ENCODE results near the gene SMOC1.

The SMOC1 gene

DNA sequence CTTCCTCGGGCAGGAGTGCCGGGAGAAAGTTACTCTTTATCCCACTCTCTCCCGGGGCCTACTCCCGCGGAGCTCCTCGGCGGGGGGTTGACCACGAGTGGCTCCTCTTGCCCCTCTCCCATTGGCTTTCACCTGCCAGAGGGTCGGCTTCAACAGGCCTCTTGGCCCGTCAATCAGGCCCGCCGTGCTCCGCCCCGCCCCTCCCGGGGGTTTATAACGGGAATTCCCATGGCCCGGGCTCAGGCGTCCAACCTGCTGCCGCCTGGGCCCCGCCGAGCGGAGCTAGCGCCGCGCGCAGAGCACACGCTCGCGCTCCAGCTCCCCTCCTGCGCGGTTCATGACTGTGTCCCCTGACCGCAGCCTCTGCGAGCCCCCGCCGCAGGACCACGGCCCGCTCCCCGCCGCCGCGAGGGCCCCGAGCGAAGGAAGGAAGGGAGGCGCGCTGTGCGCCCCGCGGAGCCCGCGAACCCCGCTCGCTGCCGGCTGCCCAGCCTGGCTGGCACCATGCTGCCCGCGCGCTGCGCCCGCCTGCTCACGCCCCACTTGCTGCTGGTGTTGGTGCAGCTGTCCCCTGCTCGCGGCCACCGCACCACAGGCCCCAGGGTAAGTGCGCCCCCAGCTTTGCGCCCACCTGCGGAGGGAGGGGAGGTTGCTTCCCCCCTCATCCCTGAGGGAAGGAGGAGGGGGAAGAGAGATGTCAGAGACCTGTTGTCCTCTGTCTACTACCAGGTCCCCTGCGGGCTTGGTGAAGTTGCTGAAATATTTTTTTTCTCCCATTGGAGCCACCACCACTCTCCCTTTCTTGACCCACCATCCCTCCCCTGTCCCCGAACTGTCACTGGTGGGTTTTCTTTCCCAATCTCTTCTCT, at the start of gene SMOC1:
SMOC1 (plus strand) TSS at position 242 of the 869 bp plus-strand sequence; CDS start at position 505, 263 bp downstream.
- DNase-seq (ENCODE audit: low read depth, low spot score), result no peak

GRCh38 chr14:69838881-69839416, 40.3 kb upstream of the SMOC1 start:
- no peak for DNase-seq (ENCODE audit: low read depth, low spot score)

GRCh38 chr14:69839661-69840060, 39.6 kb upstream of the SMOC1 start:
- no peak for DNase-seq (ENCODE audit: low read depth, low spot score)

DNA sequence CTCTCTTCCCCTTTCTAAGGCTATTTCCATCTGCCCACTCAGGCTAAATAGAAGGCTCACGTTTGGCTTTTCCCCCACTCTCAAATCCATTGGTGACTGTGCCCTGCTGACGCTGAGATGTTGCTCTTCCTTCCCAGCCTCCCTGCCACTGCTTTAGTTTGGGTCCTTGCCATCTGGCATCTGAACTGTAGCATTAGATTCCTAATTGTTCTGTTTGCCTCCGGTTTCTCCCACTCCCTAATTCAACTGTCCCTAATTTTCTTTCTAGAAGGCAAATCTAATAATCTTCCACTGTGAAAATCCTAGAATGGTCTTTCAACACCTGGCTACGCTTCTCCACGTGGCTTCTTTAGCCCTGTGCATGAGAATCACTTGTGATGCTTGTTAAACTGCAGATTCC, 37.6 kb upstream of the SMOC1 start:
- DNase-seq (ENCODE audit: low read depth, low spot score), result no peak

DNA sequence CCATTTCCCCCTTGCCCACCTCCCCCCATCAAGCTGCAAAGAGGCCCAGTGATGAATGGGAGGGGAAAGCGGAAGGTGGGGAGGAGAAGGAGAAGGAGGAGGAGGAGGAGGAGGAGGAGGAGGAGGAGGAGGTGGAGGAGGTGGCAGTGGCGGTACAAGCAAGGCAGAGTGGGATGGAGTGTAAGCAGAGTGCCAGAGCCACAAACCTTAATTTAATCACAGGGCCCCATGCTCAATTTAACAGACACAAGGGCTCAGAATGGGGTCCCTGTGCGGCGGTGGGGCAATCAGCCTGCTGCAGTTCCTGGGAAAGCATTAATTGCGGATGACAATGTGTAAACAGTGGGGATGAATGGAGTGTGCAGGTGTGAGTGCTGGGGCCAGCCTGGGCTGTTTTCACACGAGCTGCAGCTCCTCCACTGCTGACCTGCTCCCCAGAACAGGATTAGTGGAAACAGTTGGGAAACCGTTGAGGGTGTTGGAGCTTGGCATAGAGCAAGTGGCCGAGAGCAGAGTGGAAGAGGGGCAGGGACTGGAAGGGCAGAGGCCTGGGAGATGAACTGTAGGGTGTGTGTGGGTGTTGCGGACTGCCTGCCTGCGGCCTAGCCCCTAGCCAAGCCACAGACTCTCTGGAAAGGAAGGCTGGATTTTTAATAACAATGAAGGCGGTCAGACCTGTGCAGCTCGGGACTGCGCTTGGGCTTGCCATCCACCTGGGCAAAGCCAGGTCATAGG, 36.4 kb upstream of the SMOC1 start:
- no peak for DNase-seq (ENCODE audit: low read depth, low spot score)

DNA sequence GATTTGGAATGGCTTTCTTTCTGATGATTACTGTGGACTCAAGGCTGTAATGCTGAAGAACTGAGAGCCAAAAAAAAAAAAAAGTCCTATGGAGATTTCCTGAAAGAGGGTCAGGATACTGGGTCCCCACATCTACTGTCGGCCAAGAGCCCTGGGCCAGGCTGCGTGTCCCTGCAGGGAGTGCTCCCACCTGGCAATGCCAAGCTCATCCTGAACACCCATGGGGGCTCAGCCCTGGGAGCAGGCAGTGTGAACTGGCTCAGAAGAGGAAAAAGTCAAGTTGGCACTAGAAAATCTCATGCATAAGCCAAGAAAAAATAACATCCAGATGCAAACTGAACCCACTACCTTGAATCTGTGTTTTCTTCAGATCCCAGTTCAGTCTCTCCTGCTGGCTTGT, 35.0 kb upstream of the SMOC1 start:
- no peak for DNase-seq (ENCODE audit: low read depth, low spot score)

GRCh38 chr14:69845050-69845581, 34.1 kb upstream of the SMOC1 start:
- no peak for DNase-seq (ENCODE audit: low read depth, low spot score)

GRCh38 chr14:69845787-69846186, 33.4 kb upstream of the SMOC1 start:
- no peak for DNase-seq (ENCODE audit: low read depth, low spot score)

GRCh38 chr14:69848156-69848555, 31.1 kb upstream of the SMOC1 start:
- DNase-seq (ENCODE audit: low read depth, low spot score), result no peak

- DNase-seq (ENCODE audit: low read depth, low spot score), result no peak
Measured at GRCh38 chr14:69848903-69849391, 30.3 kb upstream of the SMOC1 start.

DNA sequence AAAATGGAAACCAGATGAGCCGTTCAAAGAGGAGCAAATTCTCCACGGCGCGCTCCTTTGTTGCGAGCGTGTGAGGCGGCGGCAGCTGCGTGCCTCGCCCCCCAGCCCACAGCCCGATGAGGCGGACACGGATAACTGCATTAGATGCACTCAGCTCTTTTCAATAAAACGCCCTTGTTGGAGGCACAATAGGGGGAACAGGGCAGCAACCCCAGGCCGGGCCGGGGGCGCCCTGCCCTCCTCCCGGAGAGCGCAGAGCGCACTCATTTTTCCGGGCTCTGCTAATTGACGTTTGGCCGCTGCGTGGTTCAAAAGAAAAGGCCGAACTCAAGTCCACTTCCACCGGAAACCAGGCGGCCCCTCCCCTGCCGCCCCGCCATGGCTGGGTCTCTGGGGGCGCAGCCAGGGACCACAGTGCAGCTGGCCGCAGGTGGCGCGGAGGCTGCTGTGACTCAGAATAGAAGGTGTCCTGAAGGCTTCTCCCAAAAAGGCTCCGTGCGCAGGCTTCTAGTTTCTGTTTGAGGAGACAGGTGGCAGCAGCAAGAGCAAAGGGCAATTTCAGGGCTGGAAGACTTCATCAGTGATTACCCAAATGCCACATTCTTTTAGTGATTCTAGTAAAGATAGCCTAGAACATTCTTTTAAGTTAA, 29.0 kb upstream of the SMOC1 start:
- DNase-seq (ENCODE audit: low read depth, low spot score), result no peak

DNA sequence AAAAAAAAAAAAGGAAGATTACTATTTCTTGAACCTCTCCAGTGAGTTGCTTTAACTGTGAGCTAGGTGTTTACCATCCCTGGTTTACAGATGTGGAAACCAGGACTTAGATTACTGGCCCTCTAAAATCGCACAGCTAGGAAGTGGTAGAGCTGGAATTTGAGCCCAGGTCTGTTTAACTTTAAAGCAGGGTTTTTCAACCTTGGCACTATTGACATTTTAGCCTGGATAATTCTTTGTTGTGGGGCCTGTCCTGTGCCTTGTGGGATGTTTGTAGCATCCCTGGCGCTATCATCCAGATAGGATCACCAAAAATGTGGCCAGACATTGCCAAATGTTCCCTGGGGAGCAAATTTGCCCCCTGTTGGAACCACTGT, 28.5 kb upstream of the SMOC1 start:
- no peak for DNase-seq (ENCODE audit: low read depth, low spot score)

- no peak for DNase-seq (ENCODE audit: low read depth, low spot score)
Measured at GRCh38 chr14:69852531-69853321, 26.5 kb upstream of the SMOC1 start.

DNA sequence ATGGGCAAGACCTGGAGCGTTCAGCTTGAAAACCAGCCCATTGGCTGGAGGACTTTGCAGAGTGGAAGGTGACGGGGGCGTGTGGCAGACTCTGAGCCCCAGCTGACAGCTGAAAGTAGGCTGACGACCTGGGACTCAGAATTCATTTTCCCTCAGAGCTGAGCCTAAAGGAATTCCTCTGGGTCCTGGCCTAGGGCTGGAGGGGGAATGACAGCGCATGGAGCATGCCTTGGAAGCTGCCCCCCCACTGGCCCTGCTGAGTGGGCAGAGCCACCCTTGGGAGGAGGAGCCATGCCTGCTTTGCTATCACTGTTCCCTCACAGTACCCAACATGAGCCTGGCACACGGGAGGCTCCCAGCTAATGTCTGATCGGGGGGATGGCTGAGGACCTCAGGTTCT, 25.4 kb upstream of the SMOC1 start:
- DNase-seq (ENCODE audit: low read depth, low spot score), result no peak

DNA sequence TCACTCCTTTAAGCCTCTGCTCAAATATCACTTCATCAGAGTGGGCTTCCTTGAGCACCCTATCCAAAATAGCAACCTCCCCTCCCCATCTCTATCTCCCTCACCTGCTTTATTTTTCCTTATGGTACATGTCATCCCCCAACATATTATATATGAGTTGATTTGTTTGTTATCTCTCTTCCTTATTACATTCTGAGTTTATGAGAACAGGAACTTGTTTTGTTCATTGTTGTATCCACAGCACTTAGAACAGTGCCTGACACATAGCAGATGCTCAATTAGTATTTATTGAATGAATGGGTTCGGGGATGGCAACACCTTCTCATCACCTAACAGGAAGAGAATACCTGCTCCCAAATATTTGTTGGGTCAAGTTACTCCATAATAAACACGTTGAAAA, 24.6 kb upstream of the SMOC1 start:
- no peak for DNase-seq (ENCODE audit: low read depth, low spot score)

DNA sequence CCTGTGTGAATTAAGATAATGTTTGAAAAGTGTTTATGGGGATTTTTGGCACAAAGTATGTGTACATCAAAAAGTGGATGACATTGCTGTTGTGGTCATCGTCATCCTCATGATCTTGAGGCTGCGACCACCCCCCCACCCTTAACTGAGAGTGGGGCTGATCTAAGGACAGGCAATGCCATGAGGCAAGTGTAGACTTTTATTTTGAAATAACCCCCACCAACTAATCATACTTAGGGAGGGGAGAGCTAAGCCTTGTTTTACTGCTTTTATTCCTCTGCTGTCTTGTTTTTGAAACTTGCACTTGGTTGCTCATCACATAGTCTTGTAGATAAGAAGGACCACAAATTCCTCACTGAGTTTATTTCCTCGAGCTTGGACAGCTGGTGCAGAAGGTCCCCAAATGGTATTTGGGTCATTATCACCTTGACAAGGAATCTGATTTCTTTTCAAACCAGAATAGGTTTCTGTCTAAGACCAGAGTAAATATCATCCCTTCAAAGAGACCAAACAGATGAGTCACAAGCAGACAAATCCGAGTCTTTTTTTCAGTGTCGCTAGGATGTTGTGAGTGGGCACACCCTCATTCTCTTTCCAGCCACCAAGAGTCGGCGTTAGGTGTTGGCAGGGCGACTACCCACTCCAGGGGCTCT, 23.9 kb upstream of the SMOC1 start:
- DNase-seq (ENCODE audit: low read depth, low spot score), result no peak

- DNase-seq (ENCODE audit: low read depth, low spot score), result no peak
Measured at GRCh38 chr14:69858801-69859200, 20.4 kb upstream of the SMOC1 start.

- no peak for DNase-seq (ENCODE audit: low read depth, low spot score)
Measured at GRCh38 chr14:69859591-69859990, 19.6 kb upstream of the SMOC1 start.

DNA sequence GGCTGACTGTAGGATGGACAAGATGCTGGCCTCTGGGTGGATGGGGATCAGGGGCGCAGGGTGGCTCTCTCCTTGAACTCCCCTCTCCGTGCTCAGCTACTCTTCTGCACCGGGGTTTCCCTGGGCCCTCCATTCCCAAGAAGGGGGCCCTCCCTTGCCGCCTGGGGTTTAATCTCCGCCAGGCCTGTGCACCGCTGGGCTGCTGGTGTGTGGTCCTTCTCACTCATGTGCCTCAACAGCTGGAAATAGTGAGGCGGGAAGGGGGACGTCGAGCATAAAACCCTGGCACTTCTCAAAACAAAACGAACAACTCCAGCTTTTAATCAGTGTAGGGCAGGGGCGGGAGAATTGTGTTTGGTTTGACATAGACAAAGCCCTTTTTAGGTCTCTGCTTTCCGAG, 19.0 kb upstream of the SMOC1 start:
- DNase-seq (ENCODE audit: low read depth, low spot score), result no peak

DNA sequence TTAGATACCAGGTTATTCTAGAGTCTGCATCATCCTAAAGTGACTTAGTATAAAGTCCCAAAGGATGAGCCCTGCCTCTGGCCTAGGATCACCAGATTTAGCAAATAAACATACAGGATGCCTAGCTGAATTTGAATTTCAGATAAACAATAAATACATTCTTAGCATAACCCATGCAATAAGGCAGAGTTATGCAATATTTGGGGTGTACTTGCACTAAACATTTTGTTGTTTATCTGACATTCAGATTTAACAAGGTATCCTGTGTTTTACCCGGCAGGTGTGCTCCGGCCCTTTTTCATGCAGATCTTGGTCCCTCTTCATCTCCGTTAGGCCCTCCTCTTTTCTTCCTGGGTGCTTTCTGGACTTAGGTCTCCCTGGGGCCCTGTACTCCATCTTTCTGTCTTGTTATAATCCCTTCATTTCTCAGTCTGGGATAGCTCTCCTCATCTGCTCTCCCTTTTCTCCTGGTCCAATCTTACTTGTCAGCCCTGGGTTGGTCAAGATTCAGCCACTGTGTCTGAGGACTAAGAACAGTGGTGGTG, 18.1 kb upstream of the SMOC1 start:
- no peak for DNase-seq (ENCODE audit: low read depth, low spot score)

Data from activated naive CD8-positive, alpha-beta T cell treated with anti-CD3 and anti-CD28 coated beads, Interleukin-2, amount 50 U/mL, for 16 hours (primary cell).